Measurements from ENCODE around the gene VAMP4. TPM values are rescaled to one million over a fixed set of nuclear protein-coding genes. Genes with fewer than 3 reads are reported as not detected.

VAMP4 gene
- total and polyA plus RNA-seq, 2 donors (not counting 3 experiments of a cell fraction or from before 2014, with no cell fraction given) = 2.1 to 10.4 TPM

DNA sequence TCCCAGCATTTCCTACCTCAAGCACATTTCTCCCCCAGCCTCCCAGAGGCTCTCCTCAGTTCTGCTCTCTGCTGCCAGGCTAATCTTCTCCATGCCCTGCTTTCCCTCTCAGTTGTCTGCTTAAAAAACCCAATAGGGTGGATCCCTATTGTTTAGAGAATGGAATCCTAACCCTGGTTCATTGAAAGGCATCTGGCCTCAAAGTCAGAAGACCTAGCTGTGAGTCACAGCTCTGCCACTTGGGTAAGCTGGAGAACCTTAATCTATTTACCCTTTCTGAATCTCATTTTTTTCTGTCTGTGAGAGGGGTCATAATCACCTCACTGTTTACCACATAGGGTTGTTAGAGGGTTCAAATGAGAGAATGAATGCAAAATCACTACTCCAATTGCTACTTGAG lies 76.9 kb downstream of the VAMP4 start:
- BruUV-seq (replicated peaks) = no TSS peak
- no peak overlapping the region for H3K27ac ChIP-seq (ENCODE audit: insufficient read depth, low read depth, low read length)
- CTCF ChIA-PET = interaction anchor here (1.2 to 1.3 kb wide), 2 partner anchors 10 to 51 kb away, joined by 5 read pairs; no protein-coding TSS in a partner anchor
- FAIRE-seq (no peak), DNase-seq (ENCODE audit: low read depth, low spot score) (no peak)
- no peaks in the 10 kb centered on the region for H3K9me3 ChIP-seq (replicated peaks; ENCODE audit: control insufficient read depth, insufficient read depth, low read length)
- TF ChIP-seq FOS (IDR thresholded peaks at IDR 0.05; ENCODE audit: borderline replicate concordance, insufficient read depth, low read length) (no peak), POLR2AphosphoS5 (IDR thresholded peaks at IDR 0.05; ENCODE audit: insufficient read depth, low read depth, low read length) (no peak), MYC (IDR thresholded peaks at IDR 0.05; ENCODE audit: low read depth, low read length) (no peak), EZH2 (IDR thresholded peaks at IDR 0.05; ENCODE audit: borderline replicate concordance, low read depth, low read length, severe bottlenecking) (no peak), POLR2A (IDR thresholded peaks at IDR 0.05; ENCODE audit: low read depth, low read length) (no peak), GATA2 (IDR thresholded peaks at IDR 0.05; ENCODE audit: insufficient read depth, insufficient read length, low read depth, low read length) (no peak), JUN (IDR thresholded peaks at IDR 0.05; ENCODE audit: borderline replicate concordance, insufficient read depth, insufficient read length, low read depth) (no peak)
- TF ChIP-seq, protein P1, sequence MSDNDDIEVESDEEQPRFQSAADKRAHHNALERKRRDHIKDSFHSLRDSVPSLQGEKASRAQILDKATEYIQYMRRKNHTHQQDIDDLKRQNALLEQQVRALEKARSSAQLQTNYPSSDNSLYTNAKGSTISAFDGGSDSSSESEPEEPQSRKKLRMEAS (IDR thresholded peaks at IDR 0.05; ENCODE audit: insufficient read depth, insufficient read length) = no peak
- TF ChIP-seq, protein P2, sequence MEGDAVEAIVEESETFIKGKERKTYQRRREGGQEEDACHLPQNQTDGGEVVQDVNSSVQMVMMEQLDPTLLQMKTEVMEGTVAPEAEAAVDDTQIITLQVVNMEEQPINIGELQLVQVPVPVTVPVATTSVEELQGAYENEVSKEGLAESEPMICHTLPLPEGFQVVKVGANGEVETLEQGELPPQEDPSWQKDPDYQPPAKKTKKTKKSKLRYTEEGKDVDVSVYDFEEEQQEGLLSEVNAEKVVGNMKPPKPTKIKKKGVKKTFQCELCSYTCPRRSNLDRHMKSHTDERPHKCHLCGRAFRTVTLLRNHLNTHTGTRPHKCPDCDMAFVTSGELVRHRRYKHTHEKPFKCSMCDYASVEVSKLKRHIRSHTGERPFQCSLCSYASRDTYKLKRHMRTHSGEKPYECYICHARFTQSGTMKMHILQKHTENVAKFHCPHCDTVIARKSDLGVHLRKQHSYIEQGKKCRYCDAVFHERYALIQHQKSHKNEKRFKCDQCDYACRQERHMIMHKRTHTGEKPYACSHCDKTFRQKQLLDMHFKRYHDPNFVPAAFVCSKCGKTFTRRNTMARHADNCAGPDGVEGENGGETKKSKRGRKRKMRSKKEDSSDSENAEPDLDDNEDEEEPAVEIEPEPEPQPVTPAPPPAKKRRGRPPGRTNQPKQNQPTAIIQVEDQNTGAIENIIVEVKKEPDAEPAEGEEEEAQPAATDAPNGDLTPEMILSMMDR (IDR thresholded peaks at IDR 0.05; ENCODE audit: extremely low read depth in 1 of 2, insufficient read depth in 1 of 2, low read depth in 1 of 2, low read length in 2 of 2) = no peak
- no peak overlapping the region for H3K4me2 ChIP-seq (ENCODE audit: insufficient read depth, low read length)
- no peak overlapping the region for H2AFZ ChIP-seq (ENCODE audit: low read depth, low read length)
- H3K36me3 ChIP-seq (ENCODE audit: control insufficient read depth in 2 of 2, extremely low read depth in 1 of 2, insufficient read depth in 2 of 2, low read length in 2 of 2) = no peaks in the 10 kb centered on the region
- dilution Hi-C loops (cut with MboI; ENCODE audit: extremely low pct_ligation_motif_present, low sequenced_read_pairs) (no loop called here), intact Hi-C loops (cut with micrococcal nuclease) (no loop called here)
- POLR2A ChIA-PET = no interaction called here
- no peak overlapping the region for H3K9ac ChIP-seq (replicated peaks; ENCODE audit: extremely low read depth, insufficient read depth, low read length)
- H4K20me1 ChIP-seq (replicated peaks; ENCODE audit: control insufficient read depth, extremely low read depth, insufficient read depth, low read length) = no peaks in the 10 kb centered on the region
- peaks cover 0 to 1% of the 10 kb centered on the region in 2 experiments for H3K27me3 ChIP-seq (ENCODE audit: control insufficient read depth in 2 of 2, insufficient read depth in 2 of 2, low read length in 2 of 2)
- no peaks in the 10 kb centered on the region for H3K4me1 ChIP-seq (ENCODE audit: control insufficient read depth, extremely low read depth, insufficient read depth, low read length)
- no peak overlapping the region for H3K4me3 ChIP-seq (replicated peaks in 1 of 3; ENCODE audit: insufficient read depth in 1 of 3, low read depth in 1 of 3, low read length in 3 of 3)
- H3K9me1 ChIP-seq (replicated peaks; ENCODE audit: control insufficient read depth, extremely low read depth, insufficient read depth, low read length) = no peaks in the 10 kb centered on the region
- no peaks in the 10 kb centered on the region for H3K79me2 ChIP-seq (ENCODE audit: control insufficient read depth, insufficient read depth, low read length)
